GM12892 (cell line): ENCODE measurements around the gene GAB3.
"Not testable (repeated sequence)": the region's sequence is repeated elsewhere in the genome, so short reads cannot be mapped to it uniquely, and the experiment has no call there.

Experiments used
- POLR2A ChIP-seq: IDR thresholded peaks from 2 replicates; pipeline ENCODE4 v1.6.1; 2011; ENCODE audit warnings: low read depth, low read length, control low read depth
- POLR2AphosphoS5 ChIP-seq: IDR thresholded peaks from 2 replicates; pipeline ENCODE4 v1.6.1; 2011; ENCODE audit warnings: low read depth, low read length, control low read depth

GRCh38 chrX:154643708-154644107, 107.2 kb downstream of the GAB3 start:
- TF ChIP-seq POLR2A, POLR2AphosphoS5: not testable (repeated sequence)
